Stimulated activated CD4-positive, alpha-beta T cell treated with anti-CD3 and anti-CD28 coated beads, Interleukin-4, amount 100 ng/mL, for 4 hours (primary cell): ENCODE results near the gene TRPM6.

Experiments
- DNase-seq, 2 experiments: peaks; one replicate each; pipeline ENCODE4 v3.0.0-alpha.2; 2020

TRPM6 gene

GRCh38 chr9:74770508-74771261 lies 117.0 kb downstream of the TRPM6 start:
- peak; percentile 25 to 29 for DNase-seq

- no peak for DNase-seq
Measured at GRCh38 chr9:74765481-74765971, 122.2 kb downstream of the TRPM6 start.

- no peak for DNase-seq
Measured at GRCh38 chr9:74762950-74763349, 124.8 kb downstream of the TRPM6 start.

- DNase-seq: no peak
Measured at GRCh38 chr9:74760031-74760700, 127.6 kb downstream of the TRPM6 start.

- no peak for DNase-seq
Measured at GRCh38 chr9:74755999-74756398, 131.7 kb downstream of the TRPM6 start.

- DNase-seq: no peak
Measured at GRCh38 chr9:74755355-74755754, 132.4 kb downstream of the TRPM6 start.

- DNase-seq: no peak
Measured at GRCh38 chr9:74753650-74754049, 134.1 kb downstream of the TRPM6 start.

- DNase-seq: no peak
Measured at GRCh38 chr9:74748966-74749365, 138.8 kb downstream of the TRPM6 start.

GRCh38 chr9:74742792-74743730 lies 144.7 kb downstream of the TRPM6 start:
- no peak for DNase-seq

GRCh38 chr9:74742191-74742790 lies 145.4 kb downstream of the TRPM6 start:
- DNase-seq: no peak

- no peak for DNase-seq
Measured at GRCh38 chr9:74736646-74737045, 151.1 kb downstream of the TRPM6 start.

GRCh38 chr9:74735761-74736160 lies 152.0 kb downstream of the TRPM6 start:
- DNase-seq: no peak

GRCh38 chr9:74729136-74729695 lies 158.5 kb downstream of the TRPM6 start:
- DNase-seq: no peak

- no peak for DNase-seq
Measured at GRCh38 chr9:74728176-74728575, 159.5 kb downstream of the TRPM6 start.

- no peak for DNase-seq
Measured at GRCh38 chr9:74726581-74726980, 161.1 kb downstream of the TRPM6 start.

GRCh38 chr9:74724317-74724716 lies 163.4 kb downstream of the TRPM6 start:
- DNase-seq: no peak

- no peak for DNase-seq
Measured at GRCh38 chr9:74721696-74722660, 165.7 kb downstream of the TRPM6 start.

GRCh38 chr9:74719306-74719705 lies 168.4 kb downstream of the TRPM6 start:
- DNase-seq: no peak

- no peak for DNase-seq
Measured at GRCh38 chr9:74718709-74719108, 169.0 kb downstream of the TRPM6 start.

GRCh38 chr9:74711341-74711740 lies 176.4 kb downstream of the TRPM6 start:
- no peak for DNase-seq

GRCh38 chr9:74697535-74697934 lies 190.2 kb downstream of the TRPM6 start:
- DNase-seq: no peak
